Stimulated activated CD4-positive, alpha-beta T cell treated with anti-CD3 and anti-CD28 coated beads, TNF-alpha, amount 100 ng/mL, for 24 hours (primary cell): Measurements from ENCODE around the gene RASA1.
"Not testable (repeated sequence)": the region's sequence is repeated elsewhere in the genome, so short reads cannot be mapped to it uniquely, and the experiment has no call there.

Experiments used
- DNase-seq, 3 experiments: peaks; one replicate each; pipeline ENCODE4 v3.0.0-alpha.2; 2020; ENCODE audit warnings: low read depth in 3 of 3

The RASA1 gene

GRCh38 chr5:87282269-87282668 lies 14.6 kb downstream of the RASA1 start:
- DNase-seq, result no peak

- DNase-seq, result not testable (repeated sequence)
Measured at GRCh38 chr5:87287266-87287665, 19.6 kb downstream of the RASA1 start.

DNA sequence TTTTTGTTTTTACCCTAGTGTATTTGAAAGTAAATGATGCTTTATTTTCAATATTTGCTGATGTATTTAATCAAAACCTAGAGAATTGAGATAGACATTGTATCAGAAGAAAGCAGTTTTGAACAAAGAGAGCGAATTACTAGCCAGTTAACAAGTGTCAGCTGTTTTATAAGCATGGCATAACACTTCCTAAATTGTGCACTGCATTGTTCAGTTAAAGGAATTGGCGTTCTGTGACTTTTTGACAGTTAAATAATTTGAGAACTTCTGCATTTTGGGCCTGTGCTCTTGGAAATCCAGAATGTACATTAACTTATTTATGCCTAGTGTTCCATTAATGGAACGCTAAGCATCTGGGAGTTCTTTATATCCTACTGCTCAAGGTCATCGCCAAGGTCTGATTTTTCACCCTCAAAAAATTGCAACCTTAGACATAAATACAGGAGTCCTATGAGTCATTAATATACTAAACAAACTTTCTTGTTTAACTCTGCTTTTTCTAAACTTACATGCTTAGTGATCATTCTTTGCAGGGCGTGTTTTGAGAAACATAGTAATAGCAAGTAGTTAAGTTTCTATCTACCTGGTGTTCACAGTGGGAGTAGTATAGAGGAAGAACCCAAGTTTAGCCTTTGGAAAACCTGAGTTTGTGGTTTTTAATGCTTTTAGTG lies 31.1 kb downstream of the RASA1 start:
- DNase-seq, result no peak

DNA sequence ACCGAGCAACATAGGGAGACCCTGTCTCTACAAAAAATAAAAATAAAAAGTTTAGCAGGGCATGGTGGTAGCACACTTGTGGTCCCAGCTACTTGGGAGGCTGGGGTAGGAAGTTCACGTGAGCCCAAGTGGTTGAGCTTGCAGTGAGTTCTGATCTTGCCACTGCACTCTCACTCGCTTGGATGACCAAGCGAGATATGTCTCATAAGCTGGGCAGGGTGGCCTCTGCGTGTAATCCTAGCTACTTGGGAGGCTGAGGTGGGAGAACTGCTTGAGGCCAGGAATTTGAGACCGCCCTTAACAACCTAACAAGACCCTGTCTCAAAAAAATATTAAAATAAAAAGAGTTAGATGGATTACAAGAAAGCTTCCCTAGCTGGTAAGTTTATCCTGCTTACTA lies 32.5 kb downstream of the RASA1 start:
- DNase-seq, result no peak

GRCh38 chr5:87300744-87301143 lies 33.1 kb downstream of the RASA1 start:
- DNase-seq, result peak; percentile 18 to 31 (median 19)

DNA sequence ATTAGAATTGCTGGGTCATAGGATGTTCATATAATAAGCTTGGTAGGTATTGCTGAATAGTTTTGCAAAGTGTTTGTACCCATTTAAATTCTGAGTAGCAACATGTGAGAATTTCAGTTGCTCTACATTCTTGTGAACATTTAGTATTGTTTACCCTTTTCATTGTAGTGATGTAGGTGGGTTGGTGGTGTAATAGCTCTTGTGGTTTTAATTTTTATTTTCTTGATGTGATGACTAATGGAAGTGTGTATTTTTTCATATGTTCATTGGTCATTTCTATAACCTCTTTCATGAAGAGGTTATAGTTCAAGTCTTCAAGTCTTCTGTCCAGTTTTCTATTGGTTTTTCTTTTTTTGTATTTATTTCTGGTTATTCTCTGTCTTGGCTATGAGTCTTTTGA lies 34.4 kb downstream of the RASA1 start:
- no peak for DNase-seq

- no peak for DNase-seq
Measured at GRCh38 chr5:87303324-87303723, 35.6 kb downstream of the RASA1 start.

GRCh38 chr5:87306090-87306489 lies 38.4 kb downstream of the RASA1 start:
- DNase-seq, result not testable (repeated sequence)

DNA sequence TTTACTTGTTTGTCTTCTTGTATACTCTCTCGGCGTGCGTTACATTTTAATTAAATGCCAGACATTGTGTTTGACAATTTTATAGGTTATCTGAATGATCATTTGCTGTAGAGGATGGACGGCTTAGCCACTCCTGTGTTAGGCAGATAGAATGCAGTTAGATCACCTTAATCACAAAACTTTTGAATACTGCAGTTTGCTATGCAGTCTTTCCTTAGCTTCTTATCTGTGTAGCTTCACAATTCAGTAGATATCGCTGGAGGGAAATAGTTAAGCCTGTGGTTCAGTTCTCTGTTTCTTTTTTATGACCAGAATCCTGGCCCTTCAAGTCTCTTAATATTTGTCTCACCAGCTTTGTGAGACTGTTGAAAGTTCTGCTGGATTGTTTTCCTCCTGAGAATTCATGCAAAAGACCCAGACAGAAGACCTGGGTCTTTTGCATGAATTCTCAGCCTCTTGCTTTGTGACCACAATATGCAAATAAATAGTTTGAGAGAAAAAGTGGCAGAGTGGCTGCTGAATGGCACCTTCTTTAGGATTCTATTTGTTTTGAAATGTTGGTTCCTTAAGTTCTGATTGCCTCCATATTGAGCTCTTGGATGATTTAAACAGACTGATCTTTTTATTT lies 40.2 kb downstream of the RASA1 start:
- no peak for DNase-seq

- no peak for DNase-seq
Measured at GRCh38 chr5:87311405-87312279, 44.0 kb downstream of the RASA1 start.

- DNase-seq, result no peak
Measured at GRCh38 chr5:87313216-87313615, 45.5 kb downstream of the RASA1 start.

- DNase-seq, result no peak
Measured at GRCh38 chr5:87319469-87319868, 51.8 kb downstream of the RASA1 start.

DNA sequence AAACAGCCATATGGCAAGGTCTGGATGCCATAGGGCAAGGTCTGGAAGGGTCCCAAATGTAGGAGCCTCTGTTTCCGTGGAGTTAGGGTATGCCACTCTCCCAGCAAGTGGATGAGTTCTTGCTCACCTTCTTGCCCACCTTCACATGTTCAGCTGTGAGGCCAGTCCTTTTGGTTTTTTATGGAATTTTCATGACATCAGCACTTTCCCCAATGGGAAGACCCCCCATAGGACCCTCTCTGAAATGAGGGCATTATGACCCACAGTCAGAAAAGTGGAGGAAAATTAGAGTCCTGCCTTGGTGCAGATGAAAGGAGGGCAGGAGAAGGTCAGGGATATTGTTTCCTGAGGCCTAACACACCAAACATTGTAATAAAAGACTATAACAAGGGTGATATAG lies 53.9 kb downstream of the RASA1 start:
- no peak for DNase-seq

DNA sequence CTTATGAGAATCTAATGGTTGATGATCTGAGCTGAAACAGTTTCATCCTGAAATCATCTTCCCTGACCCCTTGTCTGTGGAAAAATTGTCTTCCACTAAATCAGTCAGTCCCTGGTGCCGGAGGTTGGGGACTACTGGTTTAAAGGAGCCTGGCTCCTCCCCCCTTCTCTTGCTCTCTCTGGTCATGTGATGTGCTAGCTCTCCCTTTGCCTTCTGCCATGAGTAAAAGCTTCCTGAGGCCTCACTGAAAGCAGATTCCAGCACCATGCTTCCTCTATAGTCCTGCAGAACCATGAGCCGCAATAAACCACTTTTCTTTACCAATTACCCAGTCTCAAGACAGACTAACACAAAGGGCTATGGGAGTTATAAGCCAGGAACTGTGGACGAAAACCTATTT lies 54.7 kb downstream of the RASA1 start:
- no peak for DNase-seq

DNA sequence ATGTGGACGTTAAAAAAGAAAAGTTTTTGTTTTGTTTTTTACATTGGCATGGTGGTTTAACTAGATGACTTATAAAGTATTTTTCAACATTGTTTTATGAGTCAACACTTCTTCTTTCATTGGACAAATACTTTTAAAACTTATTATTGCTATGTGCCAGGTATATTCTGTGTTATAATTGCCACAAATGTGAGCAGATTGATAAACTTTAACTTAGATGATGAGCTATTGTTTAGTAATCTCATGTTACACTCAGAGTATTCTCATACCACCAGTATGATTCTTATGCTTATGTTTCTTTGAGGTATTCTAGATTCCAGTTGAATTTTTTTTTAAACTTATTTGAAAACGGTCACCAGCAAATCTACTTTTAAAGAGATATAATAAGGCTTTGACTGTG lies 60.3 kb downstream of the RASA1 start:
- no peak for DNase-seq

DNA sequence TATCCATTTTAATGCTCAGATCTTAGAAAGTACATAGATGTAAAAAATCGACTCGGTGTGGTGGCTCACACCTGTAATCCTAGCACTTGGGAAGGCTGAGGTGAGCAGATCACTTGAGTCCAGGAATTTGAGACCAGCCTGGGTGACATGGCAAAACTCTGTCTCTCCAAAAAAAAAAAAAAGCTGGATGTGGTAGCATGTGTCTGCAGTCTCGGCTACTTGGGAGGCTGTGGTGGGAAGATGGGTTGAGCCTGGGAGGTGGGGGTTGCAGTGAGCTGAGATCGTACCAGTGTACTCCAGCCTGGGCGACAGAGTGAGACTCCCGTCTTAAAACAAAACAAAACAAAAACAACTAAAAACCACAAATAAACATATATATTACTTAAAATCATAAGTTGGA lies 61.4 kb downstream of the RASA1 start:
- DNase-seq, result no peak

GRCh38 chr5:87339986-87340385 lies 72.3 kb downstream of the RASA1 start:
- no peak for DNase-seq

- DNase-seq, result no peak
Measured at GRCh38 chr5:87340716-87341115, 73.0 kb downstream of the RASA1 start.

DNA sequence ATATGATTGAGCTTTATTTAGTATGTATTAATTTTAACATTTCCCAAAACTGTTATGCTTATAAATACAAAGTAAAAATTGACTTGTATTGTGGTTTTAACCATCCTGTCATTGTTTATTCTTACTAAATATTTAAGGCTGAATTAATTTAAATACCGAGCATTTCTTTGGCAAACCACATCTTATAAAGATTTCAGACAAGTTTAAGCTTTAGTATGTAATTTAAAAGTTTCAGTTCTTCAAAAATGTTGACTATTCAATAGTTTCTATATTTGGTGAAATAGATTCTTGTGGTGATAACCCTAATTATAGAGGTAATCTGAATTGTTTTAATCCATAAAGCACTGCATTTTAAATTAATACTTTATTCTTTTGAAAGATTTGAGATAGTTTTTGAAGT lies 79.6 kb downstream of the RASA1 start:
- no peak for DNase-seq

- DNase-seq, result no peak
Measured at GRCh38 chr5:87347841-87348240, 80.2 kb downstream of the RASA1 start.

DNA sequence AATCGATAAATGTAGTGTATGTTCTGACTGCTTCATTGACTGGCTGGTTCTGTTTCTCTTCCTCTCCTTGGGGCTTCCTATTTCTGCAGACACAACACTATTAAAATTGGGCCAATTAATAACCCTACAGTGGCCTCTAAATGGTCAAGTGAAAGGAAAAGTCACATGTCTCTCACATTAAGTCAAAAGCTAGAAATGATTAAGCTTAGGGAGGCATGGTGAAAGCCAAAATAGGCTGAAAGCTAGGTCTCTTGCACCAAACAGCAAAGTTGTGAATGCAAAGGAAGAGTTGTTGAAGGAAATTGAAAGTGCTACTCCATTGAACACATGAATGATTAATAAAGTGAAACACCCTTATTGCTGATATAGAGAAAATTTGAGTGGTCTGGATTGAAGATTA lies 86.8 kb downstream of the RASA1 start:
- DNase-seq, result no peak

GRCh38 chr5:87359106-87359505 lies 91.4 kb downstream of the RASA1 start:
- DNase-seq, result no peak

GRCh38 chr5:87360132-87360531 lies 92.4 kb downstream of the RASA1 start:
- DNase-seq, result no peak
